HCT116 (cell line): Measurements from ENCODE around the gene FXYD1.
"Not testable (repeated sequence)": the region's sequence is repeated elsewhere in the genome, so short reads cannot be mapped to it uniquely, and the experiment has no call there.

Source experiments
- CTCF ChIP-seq, 3 experiments: fragments of 200-600 bp in 1 of 3; sonication (generic) in 1 of 3; IDR thresholded peaks in 2 of 3; conservative IDR thresholded peaks in 1 of 3; 2 replicates each; pipeline ENCODE4 v1.5.1; 2012 to 2017; ENCODE audit warnings: low read depth in 2 of 3, low read length in 2 of 3, antibody characterized with exemption in 1 of 3, borderline replicate concordance in 1 of 3, control low read depth in 1 of 3, mild to moderate bottlenecking in 1 of 3, mixed read lengths in 1 of 3, mixed run types in 1 of 3, moderate library complexity in 1 of 3; ENCODE audit not compliant: insufficient read depth in 1 of 3
- POLR2A ChIP-seq: IDR thresholded peaks from 2 replicates; pipeline ENCODE4 v1.7.0; 2011; ENCODE audit warnings: borderline replicate concordance; ENCODE audit not compliant: insufficient read depth, insufficient read length; ENCODE audit errors: extremely low read depth
- POLR2AphosphoS5 ChIP-seq: IDR thresholded peaks from 2 replicates; pipeline ENCODE4 v1.6.1; 2011; ENCODE audit warnings: mild to moderate bottlenecking, low read depth, low read length, moderate library complexity
- SP1 ChIP-seq: IDR thresholded peaks from 2 replicates; pipeline ENCODE4 v1.6.1; 2012; ENCODE audit warnings: low read depth
- YY1 ChIP-seq: IDR thresholded peaks from 2 replicates; pipeline ENCODE4 v1.6.1; 2011; ENCODE audit warnings: low read length, low read depth, moderate library complexity, mild to moderate bottlenecking; ENCODE audit not compliant: insufficient replicate concordance; ENCODE audit errors: extremely low read depth

GRCh38 chr19:35129724-35130274 lies 8.8 kb upstream of the FXYD1 start:
- not testable (repeated sequence) for TF ChIP-seq CTCF (IDR thresholded peaks at IDR 0.05 in 2 of 3, conservative IDR thresholded peaks at IDR 0.05 in 1 of 3; ENCODE audit: borderline replicate concordance in 1 of 3, insufficient read depth in 1 of 3, low read depth in 2 of 3, low read length in 2 of 3); SP1; POLR2AphosphoS5; YY1; POLR2A
